GM19324 (cell line): ENCODE results near the gene AHCTF1.
A peak's percentile ranks its signal among the peaks of the same experiment; 100 is the strongest.

ENCODE experiments used
- ATAC-seq: cut with Tn5 transposase; IDR thresholded peaks from one replicate; pipeline ENCODE4 v1.9.1; 2021; ENCODE audit warnings: mild to moderate bottlenecking, moderate library complexity; ENCODE audit not compliant: unreplicated experiment, low FRiP score

Gene AHCTF1, protein sequence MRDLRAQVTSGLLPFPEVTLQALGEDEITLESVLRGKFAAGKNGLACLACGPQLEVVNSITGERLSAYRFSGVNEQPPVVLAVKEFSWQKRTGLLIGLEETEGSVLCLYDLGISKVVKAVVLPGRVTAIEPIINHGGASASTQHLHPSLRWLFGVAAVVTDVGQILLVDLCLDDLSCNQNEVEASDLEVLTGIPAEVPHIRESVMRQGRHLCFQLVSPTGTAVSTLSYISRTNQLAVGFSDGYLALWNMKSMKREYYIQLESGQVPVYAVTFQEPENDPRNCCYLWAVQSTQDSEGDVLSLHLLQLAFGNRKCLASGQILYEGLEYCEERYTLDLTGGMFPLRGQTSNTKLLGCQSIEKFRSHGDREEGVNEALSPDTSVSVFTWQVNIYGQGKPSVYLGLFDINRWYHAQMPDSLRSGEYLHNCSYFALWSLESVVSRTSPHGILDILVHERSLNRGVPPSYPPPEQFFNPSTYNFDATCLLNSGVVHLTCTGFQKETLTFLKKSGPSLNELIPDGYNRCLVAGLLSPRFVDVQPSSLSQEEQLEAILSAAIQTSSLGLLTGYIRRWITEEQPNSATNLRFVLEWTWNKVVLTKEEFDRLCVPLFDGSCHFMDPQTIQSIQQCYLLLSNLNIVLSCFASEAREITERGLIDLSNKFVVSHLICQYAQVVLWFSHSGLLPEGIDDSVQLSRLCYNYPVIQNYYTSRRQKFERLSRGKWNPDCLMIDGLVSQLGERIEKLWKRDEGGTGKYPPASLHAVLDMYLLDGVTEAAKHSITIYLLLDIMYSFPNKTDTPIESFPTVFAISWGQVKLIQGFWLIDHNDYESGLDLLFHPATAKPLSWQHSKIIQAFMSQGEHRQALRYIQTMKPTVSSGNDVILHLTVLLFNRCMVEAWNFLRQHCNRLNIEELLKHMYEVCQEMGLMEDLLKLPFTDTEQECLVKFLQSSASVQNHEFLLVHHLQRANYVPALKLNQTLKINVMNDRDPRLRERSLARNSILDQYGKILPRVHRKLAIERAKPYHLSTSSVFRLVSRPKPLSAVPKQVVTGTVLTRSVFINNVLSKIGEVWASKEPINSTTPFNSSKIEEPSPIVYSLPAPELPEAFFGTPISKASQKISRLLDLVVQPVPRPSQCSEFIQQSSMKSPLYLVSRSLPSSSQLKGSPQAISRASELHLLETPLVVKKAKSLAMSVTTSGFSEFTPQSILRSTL (N-terminal part only)

DNA sequence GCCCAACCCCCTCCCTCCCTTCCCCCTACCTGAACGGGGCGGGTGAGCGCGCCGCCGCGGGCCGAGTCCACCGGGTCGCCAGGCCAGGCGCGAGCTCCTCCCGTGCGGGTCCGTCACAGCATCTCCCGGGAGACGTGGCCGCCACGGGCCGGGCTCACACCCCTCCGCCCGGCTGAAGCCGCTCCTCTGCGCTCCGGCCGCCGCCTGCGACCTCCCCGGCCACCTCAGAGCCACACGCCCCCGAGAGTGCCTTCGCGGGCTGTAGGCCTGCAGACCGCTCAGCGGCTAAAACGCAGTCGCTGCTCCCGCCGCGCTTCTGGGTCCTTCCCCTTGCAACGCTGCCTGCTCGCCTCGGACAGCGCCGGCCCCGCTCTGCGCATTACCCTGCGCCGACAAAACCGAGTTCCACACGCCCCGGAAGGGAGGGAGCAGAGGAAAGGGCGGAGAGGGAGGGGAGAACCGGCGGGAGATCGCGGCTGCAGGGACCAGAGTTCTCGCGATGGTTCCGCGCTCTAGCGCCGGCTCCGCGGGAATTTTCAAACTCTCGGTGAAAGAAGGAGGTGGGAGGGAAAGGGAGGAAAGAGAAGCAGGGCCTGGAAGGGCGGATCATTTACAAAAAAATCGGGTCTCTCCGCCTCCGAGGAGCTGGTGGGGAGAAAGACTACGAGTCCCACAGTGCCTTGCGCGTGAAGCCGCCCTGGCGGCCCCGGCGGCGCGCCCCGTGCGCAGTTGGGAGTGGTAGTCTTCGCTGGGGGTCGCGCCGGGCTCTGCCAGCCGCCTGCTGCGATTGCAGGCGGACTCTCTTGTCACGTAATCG lies at the start of gene AHCTF1:
TSS of gene AHCTF1 (minus strand) at position 400 of the 817 bp plus-strand sequence. CDS start 13,578 bp downstream, outside the sequence.
- ATAC-seq: peak; percentile 95

DNA sequence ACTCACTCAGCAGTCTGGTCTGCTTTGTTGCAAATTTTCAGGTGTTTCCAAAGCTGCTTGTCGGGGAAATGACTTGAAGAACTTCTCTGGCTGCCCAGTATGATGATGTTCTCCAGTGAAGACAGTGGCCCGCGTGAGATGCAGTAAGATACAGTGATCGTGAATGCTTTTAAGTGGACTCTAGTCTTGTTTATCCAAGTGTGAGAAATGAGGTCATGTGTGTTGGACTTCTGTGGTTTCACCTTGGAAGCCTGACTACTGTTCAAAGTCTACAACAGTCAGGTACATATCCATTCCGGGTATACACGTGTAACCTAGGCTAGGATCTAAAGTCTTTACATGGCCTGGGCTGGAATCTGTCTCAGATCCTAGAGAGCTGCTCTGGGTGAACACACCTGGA lies 47.0 kb upstream of the AHCTF1 start:
- no peak for ATAC-seq

DNA sequence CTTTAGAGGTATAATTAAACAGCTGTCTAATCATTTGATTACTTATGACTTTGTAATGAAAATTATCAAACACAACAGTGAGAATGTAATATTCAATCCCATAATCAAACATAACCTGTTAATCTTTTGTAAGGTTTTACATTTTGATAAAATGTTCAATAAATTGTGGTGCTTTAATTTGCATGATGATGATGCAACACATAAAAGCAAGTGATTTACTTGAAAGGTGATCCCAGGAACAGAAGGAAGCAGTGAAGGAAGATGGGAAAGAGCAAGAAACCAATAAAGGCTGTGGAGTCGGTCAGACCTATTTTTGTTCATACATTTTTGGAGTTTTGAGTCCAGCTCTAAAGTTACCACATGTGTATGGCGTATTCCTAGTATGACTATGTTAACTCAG lies 46.5 kb upstream of the AHCTF1 start:
- ATAC-seq: no peak

DNA sequence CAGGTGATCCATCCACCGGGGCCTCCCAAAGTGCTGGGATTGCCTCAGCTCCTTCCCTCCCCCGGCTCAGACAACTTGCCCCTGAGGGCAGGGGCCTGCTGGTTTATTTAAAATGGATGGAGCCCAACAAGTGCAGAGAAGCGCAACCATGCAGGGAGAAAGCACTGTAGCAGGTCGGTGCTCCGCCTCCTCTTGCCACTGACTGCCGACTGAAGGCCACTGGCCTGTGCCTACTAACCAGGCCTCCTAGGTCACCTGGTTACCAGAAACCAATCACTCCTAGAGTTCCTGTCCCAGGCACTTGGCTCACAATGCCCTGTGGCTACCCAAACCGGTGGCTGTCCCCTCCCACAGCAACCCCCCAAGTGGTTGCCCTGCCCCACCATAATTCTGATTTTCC lies 40.2 kb upstream of the AHCTF1 start:
- no peak for ATAC-seq

GRCh38 chr1:246971090-246971721 lies 39.5 kb upstream of the AHCTF1 start:
- ATAC-seq: no peak

DNA sequence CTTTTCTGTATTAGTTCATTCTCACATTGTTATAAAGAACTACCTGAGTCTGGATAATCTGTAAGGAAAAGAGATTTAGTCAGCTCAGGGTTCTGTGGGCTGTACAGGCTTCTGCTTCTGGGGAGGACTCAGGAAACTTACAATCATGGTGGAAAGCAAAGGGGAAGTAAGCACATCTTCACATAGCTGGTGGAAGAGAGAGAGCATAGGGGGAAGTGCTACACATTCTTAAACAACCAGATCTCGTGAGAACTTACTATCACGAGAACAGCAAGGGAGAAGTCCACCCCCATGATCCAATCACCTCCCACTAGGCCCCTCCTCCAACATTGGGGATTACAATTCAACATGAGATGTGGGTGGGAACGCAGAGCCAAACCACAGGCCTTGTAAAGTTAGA lies 37.9 kb upstream of the AHCTF1 start:
- ATAC-seq: no peak

DNA sequence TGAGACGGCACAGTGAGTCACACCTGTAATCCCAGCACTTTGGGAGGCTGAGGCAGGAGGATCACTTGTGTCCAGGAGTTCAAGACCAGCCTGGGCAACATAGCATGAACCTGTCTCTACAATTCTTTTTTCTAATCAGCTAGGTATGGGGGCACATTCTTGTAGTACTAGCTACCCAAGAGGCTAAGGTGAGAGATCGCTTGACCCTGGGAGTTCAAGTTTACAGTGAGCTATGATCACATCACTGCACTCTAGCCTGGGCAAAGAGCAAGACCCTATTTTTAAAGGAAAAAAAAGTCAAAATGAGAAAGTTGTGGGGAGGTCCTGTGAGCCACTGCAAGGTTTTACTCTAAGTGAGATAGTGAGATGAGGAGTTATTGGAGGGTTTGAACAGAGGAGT lies 34.8 kb upstream of the AHCTF1 start:
- no peak for ATAC-seq

DNA sequence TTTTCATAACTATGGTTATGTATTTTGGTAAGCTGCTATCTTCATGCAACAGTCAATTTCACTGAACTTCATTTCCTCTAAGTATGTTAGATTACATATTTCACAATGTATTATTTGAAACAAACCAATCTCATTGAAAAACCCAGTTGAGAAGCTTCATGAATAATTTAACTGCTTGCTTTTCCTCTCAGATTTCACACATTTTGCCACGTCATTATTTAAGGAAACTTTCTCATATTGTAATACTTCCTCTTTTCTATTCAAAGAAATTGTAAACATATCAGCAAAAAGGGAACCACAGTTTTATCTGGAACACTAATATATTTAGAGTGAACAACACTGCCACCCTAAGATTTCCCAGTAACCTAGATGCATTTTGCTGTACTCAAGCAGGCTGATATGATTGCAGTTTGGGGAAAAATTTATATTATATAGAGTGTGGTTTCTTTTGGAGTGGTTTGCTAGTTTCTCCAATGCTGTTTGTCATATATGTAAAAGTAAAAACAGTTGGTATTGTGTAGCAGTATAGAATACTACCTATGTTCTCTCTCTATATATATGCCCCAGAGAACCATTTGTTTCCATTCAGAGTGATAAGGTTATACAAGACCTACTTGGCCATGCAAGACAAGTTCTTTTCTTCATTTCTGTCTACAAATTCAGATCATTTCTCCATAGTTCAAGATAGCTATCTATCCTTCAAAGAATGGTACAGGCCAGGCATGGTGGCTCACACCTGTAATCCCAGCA lies 28.4 kb upstream of the AHCTF1 start:
- no peak for ATAC-seq

GRCh38 chr1:246954126-246954525 lies 22.4 kb upstream of the AHCTF1 start:
- ATAC-seq: no peak

- no peak for ATAC-seq
Measured at GRCh38 chr1:246951413-246951812, 19.7 kb upstream of the AHCTF1 start.

DNA sequence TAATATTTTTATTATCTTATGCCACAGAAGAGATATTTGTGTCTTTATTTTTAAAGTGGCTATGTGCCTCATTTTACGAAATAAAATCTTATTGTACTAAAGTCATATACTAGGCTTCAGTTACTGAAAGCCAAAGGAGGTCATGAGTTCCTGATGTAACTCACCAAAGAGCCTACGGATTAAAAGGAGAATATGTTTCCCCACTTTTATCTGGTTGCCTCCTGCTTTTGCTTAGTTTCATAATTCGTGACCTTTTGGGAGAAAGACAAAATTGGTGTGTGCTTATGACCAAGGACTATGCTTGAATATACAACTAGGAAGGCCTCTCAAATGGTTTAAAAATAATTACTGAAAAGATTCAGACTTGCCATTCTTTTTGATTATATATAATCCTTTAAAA lies 18.2 kb upstream of the AHCTF1 start:
- no peak for ATAC-seq

GRCh38 chr1:246947255-246947654 lies 15.5 kb upstream of the AHCTF1 start:
- no peak for ATAC-seq

GRCh38 chr1:246946366-246946765 lies 14.6 kb upstream of the AHCTF1 start:
- ATAC-seq: no peak

DNA sequence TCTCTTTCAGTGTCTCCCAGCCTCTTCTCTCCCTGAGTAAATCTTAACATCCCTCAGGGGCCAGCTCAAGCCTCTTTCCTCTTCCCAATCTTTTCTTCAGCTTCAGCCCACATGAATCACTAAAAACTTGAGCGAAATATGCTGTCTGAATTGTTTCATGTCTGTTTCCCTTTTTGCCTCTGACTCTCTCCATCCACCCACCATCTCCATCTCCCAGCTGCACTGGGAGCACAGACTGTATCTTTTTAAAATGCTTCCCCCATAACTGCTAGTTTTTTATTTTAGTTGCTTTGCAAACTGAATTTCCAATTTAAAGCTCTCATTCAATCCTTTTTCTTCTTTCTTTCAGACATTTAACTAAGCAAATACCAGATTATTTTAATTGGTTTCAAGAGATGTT lies 3.0 kb upstream of the AHCTF1 start:
- ATAC-seq: no peak

DNA sequence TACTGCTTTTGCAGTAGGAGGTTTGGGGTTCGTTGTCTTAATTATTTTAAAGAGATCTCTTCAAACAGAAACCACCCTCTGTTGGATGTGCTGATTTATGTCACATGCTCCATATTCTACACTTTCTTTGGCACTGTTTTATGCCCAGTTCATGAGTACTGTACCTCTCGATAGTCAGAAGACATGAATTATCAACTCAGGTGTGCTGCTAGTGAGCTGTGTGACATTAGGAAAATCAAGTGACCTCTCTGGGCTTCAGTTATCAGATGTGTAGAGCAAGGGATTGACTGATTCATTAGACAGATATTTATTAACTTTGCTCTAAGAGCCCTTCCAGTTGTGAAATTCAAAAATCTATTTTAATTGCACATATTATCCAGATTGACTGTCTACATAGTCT lies 2.1 kb upstream of the AHCTF1 start:
- ATAC-seq: no peak

GRCh38 chr1:246932366-246932700 lies 585 bp upstream of the AHCTF1 start:
- ATAC-seq: no peak

GRCh38 chr1:246930830-246931548 lies 759 bp downstream of the AHCTF1 start:
- ATAC-seq: peak; percentile 13

DNA sequence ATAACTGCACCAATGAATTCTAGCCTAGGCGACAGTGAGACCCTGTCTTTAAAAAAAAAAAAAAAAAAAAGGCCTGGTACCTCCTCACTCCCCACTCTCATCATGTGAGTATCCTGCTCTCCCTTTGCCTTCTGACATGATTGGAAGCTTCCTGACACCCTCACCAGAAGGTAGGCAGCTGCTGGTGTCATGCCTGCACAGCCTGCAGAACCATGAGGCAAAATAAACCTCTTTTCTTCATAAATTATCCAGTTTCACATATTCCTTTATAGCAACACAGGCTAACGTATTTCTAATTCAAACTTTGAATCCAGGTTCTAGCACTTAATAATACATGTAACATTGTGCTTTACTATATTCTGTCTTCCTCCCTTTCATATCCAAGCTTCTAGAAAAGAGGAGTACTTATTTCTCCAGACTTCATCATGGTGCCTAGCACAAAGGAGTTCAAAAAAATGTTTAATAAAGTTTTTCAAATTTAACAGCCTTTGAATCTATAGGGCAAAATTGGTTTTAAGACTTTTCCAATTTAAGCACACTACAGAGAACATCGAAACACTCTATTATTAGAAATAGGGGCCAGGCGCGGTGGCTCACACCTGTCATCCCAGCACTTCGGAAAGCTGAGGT lies 5.6 kb downstream of the AHCTF1 start:
- ATAC-seq: no peak
